ENCODE measurements around the gene TAF6.

Gene TAF6

DNA sequence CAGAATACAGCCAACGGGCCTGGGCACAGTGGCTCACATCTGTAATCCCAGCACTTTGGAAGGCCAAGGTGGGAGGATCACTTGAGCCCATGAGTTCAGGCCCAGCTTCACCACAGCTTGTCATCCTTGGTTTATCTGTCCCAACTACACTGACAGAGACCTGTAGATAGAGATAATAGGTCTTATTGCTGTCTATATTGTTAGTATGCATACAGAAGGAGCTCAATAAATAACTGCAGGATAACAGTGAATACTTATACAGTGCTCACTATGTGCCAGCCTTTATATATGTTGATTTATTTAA lies 1.5 kb upstream of the TAF6 start (continued):
- no peak for TF ChIP-seq KLF1 (tag by site-specific recombination; IDR thresholded peaks at IDR 0.05)

DNA sequence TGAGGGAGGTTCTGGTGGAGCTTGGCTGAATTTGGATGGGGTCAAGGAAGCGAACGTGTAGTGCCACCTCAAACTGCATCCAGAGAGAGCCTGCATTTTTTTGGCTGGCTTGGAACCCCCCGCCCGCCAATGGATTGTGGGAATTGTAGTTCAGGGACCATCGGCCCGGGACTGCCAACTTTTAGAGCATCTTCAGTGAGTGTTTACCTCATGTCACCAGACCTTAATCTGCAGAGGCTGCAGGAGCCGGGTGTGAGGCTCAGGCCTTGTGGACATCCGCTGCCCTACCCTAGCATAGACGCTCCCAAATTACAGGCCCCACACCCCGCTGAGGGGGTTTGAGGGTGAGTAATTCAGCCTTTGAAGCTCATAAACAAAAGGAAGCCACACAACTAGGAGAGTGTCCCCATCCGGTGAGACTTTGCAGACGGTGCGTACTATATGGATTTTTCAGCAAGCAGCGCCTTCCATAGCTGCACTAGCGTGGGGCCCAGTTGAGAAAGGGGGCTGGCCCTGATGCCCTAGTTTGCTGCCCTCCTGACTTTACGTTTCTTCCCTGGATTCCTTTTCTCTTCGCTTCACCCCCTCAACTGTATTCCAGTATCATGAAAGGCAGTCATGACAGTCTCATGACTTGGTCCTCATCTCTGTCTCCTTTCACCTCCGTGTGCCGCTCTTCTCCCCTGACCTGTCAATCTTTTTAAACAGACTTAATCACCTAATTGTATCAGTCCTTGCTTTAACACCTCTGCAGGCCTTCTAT lies 993 bp upstream of the TAF6 start:
- CTCF ChIA-PET = interaction anchor here (0.7 to 1.1 kb wide), 2 partner anchors 11 to 18 kb away, joined by 3 to 4 read pairs; no protein-coding TSS in a partner anchor
- Histone ChIP-seq H3K9me3 (ENCODE audit: control insufficient read depth, insufficient read depth, low read depth, low read length) (no peaks in the 10 kb centered on the region), H3K27ac (ENCODE audit: extremely low read depth, low read depth, low read length) (peak overlapping the region; percentile 87), H3K4me1 (ENCODE audit: control insufficient read depth, insufficient read depth, low read length) (peaks cover 3% of the 10 kb centered on the region; the same call in 1 of the 2 replicates), H3K36me3 (ENCODE audit: control insufficient read depth in 2 of 2, insufficient read depth in 1 of 2, low read length in 2 of 2) (peaks cover 0 to 13% of the 10 kb centered on the region in 2 experiments; a peak in 2 of 3 replicates), H3K4me3 (ENCODE audit: low read depth, low read length) (peak overlapping the region; percentile 90)
- POLR2A ChIA-PET = interaction anchor here (0.7 to 8.4 kb wide), 3 partner anchors 11 to 29 kb away, joined by 3 to 81 read pairs (median 3); partner anchors contain the start of genes AP4M1, LAMTOR4 and MCM7
- TF ChIP-seq ZNF324 (tag by site-specific recombination; IDR thresholded peaks at IDR 0.05) (0 out of 2 replicates have a peak, but pooled peaks have one; percentile 16), ZNF596 (tag by site-specific recombination; IDR thresholded peaks at IDR 0.05) (no peak), ZNF426 (tag by site-specific recombination; IDR thresholded peaks at IDR 0.05) (no peak), ZNF140 (tag by site-specific recombination; IDR thresholded peaks at IDR 0.05) (no peak), ZNF660 (tag by site-specific recombination; IDR thresholded peaks at IDR 0.05) (peak; percentile 45; the same call in 1 of the 2 replicates), ZBTB17 (tag by site-specific recombination; IDR thresholded peaks at IDR 0.05) (peak; percentile 82), ZNF24 (tag by site-specific recombination; IDR thresholded peaks at IDR 0.05) (0 out of 2 replicates have a peak, but pooled peaks have one; percentile 14), ZNF174 (tag by site-specific recombination; IDR thresholded peaks at IDR 0.05) (no peak), GLIS1 (tag by site-specific recombination; IDR thresholded peaks at IDR 0.05) (no peak; the same call in 1 of the 2 replicates), ZNF394 (tag by site-specific recombination; IDR thresholded peaks at IDR 0.05; ENCODE audit: borderline replicate concordance) (0 out of 2 replicates have a peak, but pooled peaks have one; percentile 52), ZNF629 (tag by site-specific recombination; IDR thresholded peaks at IDR 0.05) (peak; percentile 45), KLF10 (tag by site-specific recombination; IDR thresholded peaks at IDR 0.05) (peak; percentile 75), TCF7L2 (IDR thresholded peaks at IDR 0.05; ENCODE audit: borderline replicate concordance, low read depth, low read length) (0 out of 2 replicates have a peak, but pooled peaks have one; percentile 27), BCL11A (tag by site-specific recombination; IDR thresholded peaks at IDR 0.05; ENCODE audit: low read depth) (no peak), ZNF274 (IDR thresholded peaks at IDR 0.05; ENCODE audit: low read length) (no peak), ZNF274 (tag by site-specific recombination; IDR thresholded peaks at IDR 0.05; ENCODE audit: borderline replicate concordance) (no peak), ZNF785 (tag by site-specific recombination; IDR thresholded peaks at IDR 0.05) (no peak), ZBTB48 (tag by site-specific recombination; IDR thresholded peaks at IDR 0.05) (peak; percentile 46; the same call in 1 of the 2 replicates), ZNF777 (tag by site-specific recombination; IDR thresholded peaks at IDR 0.05; ENCODE audit: borderline replicate concordance) (0 out of 2 replicates have a peak, but pooled peaks have one; percentile 34), ZEB2 (tag by site-specific recombination; IDR thresholded peaks at IDR 0.05) (peak; percentile 46; the same call in 1 of the 2 replicates), ZNF548 (tag by site-specific recombination; IDR thresholded peaks at IDR 0.05) (no peak), ZNF654 (tag by site-specific recombination; IDR thresholded peaks at IDR 0.05; ENCODE audit: low read depth) (no peak), ZNF600 (tag by site-specific recombination; IDR thresholded peaks at IDR 0.05) (0 out of 2 replicates have a peak, but pooled peaks have one; percentile 10), ZFP69B (tag by site-specific recombination; IDR thresholded peaks at IDR 0.05) (0 out of 2 replicates have a peak, but pooled peaks have one; percentile 62), KLF1 (tag by site-specific recombination; IDR thresholded peaks at IDR 0.05) (0 out of 2 replicates have a peak, but pooled peaks have one; percentile 25), KLF9 (tag by site-specific recombination; IDR thresholded peaks at IDR 0.05; ENCODE audit: low read depth) (peak; percentile 64)
- TF ChIP-seq, protein P1, sequence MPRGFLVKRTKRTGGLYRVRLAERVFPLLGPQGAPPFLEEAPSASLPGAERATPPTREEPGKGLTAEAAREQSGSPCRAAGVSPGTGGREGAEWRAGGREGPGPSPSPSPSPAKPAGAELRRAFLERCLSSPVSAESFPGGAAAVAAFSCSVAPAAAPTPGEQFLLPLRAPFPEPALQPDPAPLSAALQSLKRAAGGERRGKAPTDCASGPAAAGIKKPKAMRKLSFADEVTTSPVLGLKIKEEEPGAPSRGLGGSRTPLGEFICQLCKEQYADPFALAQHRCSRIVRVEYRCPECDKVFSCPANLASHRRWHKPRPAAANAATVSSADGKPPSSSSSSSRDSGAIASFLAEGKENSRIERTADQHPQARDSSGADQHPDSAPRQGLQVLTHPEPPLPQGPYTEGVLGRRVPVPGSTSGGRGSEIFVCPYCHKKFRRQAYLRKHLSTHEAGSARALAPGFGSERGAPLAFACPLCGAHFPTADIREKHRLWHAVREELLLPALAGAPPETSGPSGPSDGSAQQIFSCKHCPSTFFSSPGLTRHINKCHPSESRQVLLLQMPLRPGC (tag by site-specific recombination; IDR thresholded peaks at IDR 0.05) = peak; percentile 70; the same call in 1 of the 2 replicates
- TF ChIP-seq, protein P2, sequence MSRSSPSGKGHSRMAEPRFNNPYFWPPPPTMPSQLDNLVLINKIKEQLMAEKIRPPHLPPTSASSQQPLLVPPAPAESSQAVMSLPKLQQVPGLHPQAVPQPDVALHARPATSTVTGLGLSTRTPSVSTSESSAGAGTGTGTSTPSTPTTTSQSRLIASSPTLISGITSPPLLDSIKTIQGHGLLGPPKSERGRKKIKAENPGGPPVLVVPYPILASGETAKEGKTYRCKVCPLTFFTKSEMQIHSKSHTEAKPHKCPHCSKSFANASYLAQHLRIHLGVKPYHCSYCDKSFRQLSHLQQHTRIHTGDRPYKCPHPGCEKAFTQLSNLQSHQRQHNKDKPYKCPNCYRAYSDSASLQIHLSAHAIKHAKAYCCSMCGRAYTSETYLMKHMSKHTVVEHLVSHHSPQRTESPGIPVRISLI (tag by site-specific recombination; IDR thresholded peaks at IDR 0.05) = peak; percentile 82; the same call in 1 of the 2 replicates
- TF ChIP-seq, protein P3, sequence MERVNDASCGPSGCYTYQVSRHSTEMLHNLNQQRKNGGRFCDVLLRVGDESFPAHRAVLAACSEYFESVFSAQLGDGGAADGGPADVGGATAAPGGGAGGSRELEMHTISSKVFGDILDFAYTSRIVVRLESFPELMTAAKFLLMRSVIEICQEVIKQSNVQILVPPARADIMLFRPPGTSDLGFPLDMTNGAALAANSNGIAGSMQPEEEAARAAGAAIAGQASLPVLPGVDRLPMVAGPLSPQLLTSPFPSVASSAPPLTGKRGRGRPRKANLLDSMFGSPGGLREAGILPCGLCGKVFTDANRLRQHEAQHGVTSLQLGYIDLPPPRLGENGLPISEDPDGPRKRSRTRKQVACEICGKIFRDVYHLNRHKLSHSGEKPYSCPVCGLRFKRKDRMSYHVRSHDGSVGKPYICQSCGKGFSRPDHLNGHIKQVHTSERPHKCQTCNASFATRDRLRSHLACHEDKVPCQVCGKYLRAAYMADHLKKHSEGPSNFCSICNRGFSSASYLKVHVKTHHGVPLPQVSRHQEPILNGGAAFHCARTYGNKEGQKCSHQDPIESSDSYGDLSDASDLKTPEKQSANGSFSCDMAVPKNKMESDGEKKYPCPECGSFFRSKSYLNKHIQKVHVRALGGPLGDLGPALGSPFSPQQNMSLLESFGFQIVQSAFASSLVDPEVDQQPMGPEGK (tag by site-specific recombination; IDR thresholded peaks at IDR 0.05) = peak; percentile 67
- TF ChIP-seq, protein P4, sequence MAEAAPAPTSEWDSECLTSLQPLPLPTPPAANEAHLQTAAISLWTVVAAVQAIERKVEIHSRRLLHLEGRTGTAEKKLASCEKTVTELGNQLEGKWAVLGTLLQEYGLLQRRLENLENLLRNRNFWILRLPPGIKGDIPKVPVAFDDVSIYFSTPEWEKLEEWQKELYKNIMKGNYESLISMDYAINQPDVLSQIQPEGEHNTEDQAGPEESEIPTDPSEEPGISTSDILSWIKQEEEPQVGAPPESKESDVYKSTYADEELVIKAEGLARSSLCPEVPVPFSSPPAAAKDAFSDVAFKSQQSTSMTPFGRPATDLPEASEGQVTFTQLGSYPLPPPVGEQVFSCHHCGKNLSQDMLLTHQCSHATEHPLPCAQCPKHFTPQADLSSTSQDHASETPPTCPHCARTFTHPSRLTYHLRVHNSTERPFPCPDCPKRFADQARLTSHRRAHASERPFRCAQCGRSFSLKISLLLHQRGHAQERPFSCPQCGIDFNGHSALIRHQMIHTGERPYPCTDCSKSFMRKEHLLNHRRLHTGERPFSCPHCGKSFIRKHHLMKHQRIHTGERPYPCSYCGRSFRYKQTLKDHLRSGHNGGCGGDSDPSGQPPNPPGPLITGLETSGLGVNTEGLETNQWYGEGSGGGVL (tag by site-specific recombination; IDR thresholded peaks at IDR 0.05) = peak; percentile 73

All from HEK293 (cell line).